Fibroblast of skin of left quadriceps (primary cell): Measurements from ENCODE around the gene TRPV5.
"Not testable (repeated sequence)": the region's sequence is repeated elsewhere in the genome, so short reads cannot be mapped to it uniquely, and the experiment has no call there.

Experiments
- DNase-seq, 2 experiments: peaks; one replicate each; pipeline ENCODE4 v3.0.0-alpha.2; 2013; ENCODE audit warnings: low read depth in 2 of 2

The TRPV5 gene

GRCh38 chr7:142933624-142934023, at the start of gene TRPV5:
Gene TRPV5 (minus strand): TSS chr7:142933746. CDS start chr7:142933459, 287 bp downstream.
- DNase-seq, result no peak

- DNase-seq, result not testable (repeated sequence)
Measured at GRCh38 chr7:142978402-142978801, 44.9 kb upstream of the TRPV5 start.

- DNase-seq, result no peak
Measured at GRCh38 chr7:142974626-142975025, 41.1 kb upstream of the TRPV5 start.

- no peak for DNase-seq
Measured at GRCh38 chr7:142969183-142969582, 35.6 kb upstream of the TRPV5 start.

- no peak for DNase-seq
Measured at GRCh38 chr7:142968229-142968628, 34.7 kb upstream of the TRPV5 start.

GRCh38 chr7:142964502-142965246, 31.1 kb upstream of the TRPV5 start:
- DNase-seq, result no peak

GRCh38 chr7:142963993-142964392, 30.4 kb upstream of the TRPV5 start:
- no peak for DNase-seq

GRCh38 chr7:142962991-142963390, 29.4 kb upstream of the TRPV5 start:
- no peak for DNase-seq

GRCh38 chr7:142961973-142962926, 28.7 kb upstream of the TRPV5 start, which contains the start of gene KEL:
Gene KEL (minus strand): TSS chr7:142962363. CDS start chr7:142962206, 157 bp downstream.
- DNase-seq, result no peak

GRCh38 chr7:142961595-142961972, 28.0 kb upstream of the TRPV5 start:
- DNase-seq, result no peak

- no peak for DNase-seq
Measured at GRCh38 chr7:142960955-142961512, 27.5 kb upstream of the TRPV5 start.

GRCh38 chr7:142959202-142959601, 25.7 kb upstream of the TRPV5 start:
- no peak for DNase-seq

GRCh38 chr7:142957723-142958122, 24.2 kb upstream of the TRPV5 start:
- no peak for DNase-seq

- DNase-seq, result no peak
Measured at GRCh38 chr7:142956951-142957623, 23.5 kb upstream of the TRPV5 start.

- no peak for DNase-seq
Measured at GRCh38 chr7:142954680-142955268, 21.2 kb upstream of the TRPV5 start.

- no peak for DNase-seq
Measured at GRCh38 chr7:142950235-142950634, 16.7 kb upstream of the TRPV5 start.

GRCh38 chr7:142948603-142949002, 15.1 kb upstream of the TRPV5 start:
- DNase-seq, result no peak

GRCh38 chr7:142945001-142945400, 11.5 kb upstream of the TRPV5 start:
- DNase-seq, result no peak

- DNase-seq, result no peak
Measured at GRCh38 chr7:142943706-142944268, 10.2 kb upstream of the TRPV5 start.

GRCh38 chr7:142942746-142943145, 9.2 kb upstream of the TRPV5 start:
- DNase-seq, result no peak

GRCh38 chr7:142941541-142941940, 8.0 kb upstream of the TRPV5 start:
- no peak for DNase-seq
